Ishikawa (cell line): ENCODE data around the gene TRPC4AP.

ENCODE experiments used
- CEBPB ChIP-seq: IDR thresholded peaks from 2 replicates; pipeline ENCODE4 v1.6.1; 2012
- CREB1 ChIP-seq: IDR thresholded peaks from 2 replicates; pipeline ENCODE4 v1.6.1; 2012; ENCODE audit warnings: low read depth
- EGR1 ChIP-seq: IDR thresholded peaks from 2 replicates; pipeline ENCODE4 v1.6.1; 2012
- EP300 ChIP-seq: IDR thresholded peaks from 2 replicates; pipeline ENCODE4 v1.6.1; 2012; ENCODE audit warnings: borderline replicate concordance
- FOXM1 ChIP-seq: IDR thresholded peaks from 2 replicates; pipeline ENCODE4 v1.6.1; 2012; ENCODE audit warnings: low read depth, borderline replicate concordance
- NFIC ChIP-seq: IDR thresholded peaks from 2 replicates; pipeline ENCODE4 v1.6.1; 2012
- RAD21 ChIP-seq: IDR thresholded peaks from 2 replicates; pipeline ENCODE4 v1.6.1; 2012; ENCODE audit warnings: low read depth
- TAF1 ChIP-seq: IDR thresholded peaks from 2 replicates; pipeline ENCODE4 v1.6.1; 2012; ENCODE audit warnings: low read depth, mild to moderate bottlenecking
- TCF12 ChIP-seq: IDR thresholded peaks from 2 replicates; pipeline ENCODE4 v1.6.1; 2012; ENCODE audit warnings: low read depth
- TEAD4 ChIP-seq: IDR thresholded peaks from 2 replicates; pipeline ENCODE4 v1.6.1; 2012
- YY1 ChIP-seq: IDR thresholded peaks from 2 replicates; pipeline ENCODE4 v1.6.1; 2012; ENCODE audit warnings: low read depth
- ZBTB7A ChIP-seq: IDR thresholded peaks from 2 replicates; pipeline ENCODE4 v1.6.1; 2012; ENCODE audit warnings: low read depth
- TF ChIP-seq, protein P1 (sequence below): IDR thresholded peaks from 2 replicates; pipeline ENCODE4 v1.6.1; 2012; ENCODE audit warnings: low read depth, mild to moderate bottlenecking
- TF ChIP-seq, protein P2 (sequence below): IDR thresholded peaks from 2 replicates; pipeline ENCODE4 v1.6.1; 2012
- TF ChIP-seq, protein P3 (sequence below): IDR thresholded peaks from 2 replicates; pipeline ENCODE4 v1.6.1; 2012

The TRPC4AP gene

DNA sequence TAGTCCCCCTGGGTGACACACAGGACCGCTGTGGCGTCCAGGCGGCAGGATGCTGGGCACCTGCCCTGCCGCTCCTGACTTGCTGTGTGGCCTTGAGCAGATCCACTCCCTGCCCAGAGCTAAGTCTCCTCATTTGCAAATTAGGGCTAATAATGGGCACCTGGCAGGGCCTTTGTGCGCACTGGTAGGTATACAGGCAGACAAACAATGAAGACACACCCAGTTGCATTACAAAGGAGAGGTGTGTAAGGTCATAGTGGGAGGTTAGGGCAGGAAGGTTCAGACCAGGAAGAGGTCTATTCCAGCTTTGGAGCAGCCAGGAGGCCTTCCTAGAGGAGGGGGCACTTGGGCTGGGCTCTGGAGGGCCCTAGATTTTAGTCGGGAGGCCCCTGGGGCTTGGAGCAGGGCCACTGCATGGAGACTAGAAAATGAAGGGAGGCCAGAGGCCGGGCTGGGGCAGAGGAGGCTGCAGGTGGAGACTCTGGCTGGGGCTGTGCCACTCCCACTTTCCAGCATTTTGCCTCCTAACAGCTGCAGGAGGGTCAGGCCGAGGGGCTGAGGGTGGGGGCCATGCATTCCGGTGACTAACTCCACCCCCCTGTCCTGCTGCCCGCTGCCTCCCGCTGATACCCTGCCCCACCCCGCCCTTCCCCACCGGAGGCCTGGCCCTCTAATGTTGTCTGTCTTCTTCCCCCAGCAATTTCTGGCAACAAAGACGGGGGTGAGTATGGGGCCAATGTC lies 108.4 kb downstream of the TRPC4AP start:
- TF ChIP-seq, protein P1, sequence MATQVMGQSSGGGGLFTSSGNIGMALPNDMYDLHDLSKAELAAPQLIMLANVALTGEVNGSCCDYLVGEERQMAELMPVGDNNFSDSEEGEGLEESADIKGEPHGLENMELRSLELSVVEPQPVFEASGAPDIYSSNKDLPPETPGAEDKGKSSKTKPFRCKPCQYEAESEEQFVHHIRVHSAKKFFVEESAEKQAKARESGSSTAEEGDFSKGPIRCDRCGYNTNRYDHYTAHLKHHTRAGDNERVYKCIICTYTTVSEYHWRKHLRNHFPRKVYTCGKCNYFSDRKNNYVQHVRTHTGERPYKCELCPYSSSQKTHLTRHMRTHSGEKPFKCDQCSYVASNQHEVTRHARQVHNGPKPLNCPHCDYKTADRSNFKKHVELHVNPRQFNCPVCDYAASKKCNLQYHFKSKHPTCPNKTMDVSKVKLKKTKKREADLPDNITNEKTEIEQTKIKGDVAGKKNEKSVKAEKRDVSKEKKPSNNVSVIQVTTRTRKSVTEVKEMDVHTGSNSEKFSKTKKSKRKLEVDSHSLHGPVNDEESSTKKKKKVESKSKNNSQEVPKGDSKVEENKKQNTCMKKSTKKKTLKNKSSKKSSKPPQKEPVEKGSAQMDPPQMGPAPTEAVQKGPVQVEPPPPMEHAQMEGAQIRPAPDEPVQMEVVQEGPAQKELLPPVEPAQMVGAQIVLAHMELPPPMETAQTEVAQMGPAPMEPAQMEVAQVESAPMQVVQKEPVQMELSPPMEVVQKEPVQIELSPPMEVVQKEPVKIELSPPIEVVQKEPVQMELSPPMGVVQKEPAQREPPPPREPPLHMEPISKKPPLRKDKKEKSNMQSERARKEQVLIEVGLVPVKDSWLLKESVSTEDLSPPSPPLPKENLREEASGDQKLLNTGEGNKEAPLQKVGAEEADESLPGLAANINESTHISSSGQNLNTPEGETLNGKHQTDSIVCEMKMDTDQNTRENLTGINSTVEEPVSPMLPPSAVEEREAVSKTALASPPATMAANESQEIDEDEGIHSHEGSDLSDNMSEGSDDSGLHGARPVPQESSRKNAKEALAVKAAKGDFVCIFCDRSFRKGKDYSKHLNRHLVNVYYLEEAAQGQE = no peak
- TF ChIP-seq TAF1 (no peak), RAD21 (no peak)

DNA sequence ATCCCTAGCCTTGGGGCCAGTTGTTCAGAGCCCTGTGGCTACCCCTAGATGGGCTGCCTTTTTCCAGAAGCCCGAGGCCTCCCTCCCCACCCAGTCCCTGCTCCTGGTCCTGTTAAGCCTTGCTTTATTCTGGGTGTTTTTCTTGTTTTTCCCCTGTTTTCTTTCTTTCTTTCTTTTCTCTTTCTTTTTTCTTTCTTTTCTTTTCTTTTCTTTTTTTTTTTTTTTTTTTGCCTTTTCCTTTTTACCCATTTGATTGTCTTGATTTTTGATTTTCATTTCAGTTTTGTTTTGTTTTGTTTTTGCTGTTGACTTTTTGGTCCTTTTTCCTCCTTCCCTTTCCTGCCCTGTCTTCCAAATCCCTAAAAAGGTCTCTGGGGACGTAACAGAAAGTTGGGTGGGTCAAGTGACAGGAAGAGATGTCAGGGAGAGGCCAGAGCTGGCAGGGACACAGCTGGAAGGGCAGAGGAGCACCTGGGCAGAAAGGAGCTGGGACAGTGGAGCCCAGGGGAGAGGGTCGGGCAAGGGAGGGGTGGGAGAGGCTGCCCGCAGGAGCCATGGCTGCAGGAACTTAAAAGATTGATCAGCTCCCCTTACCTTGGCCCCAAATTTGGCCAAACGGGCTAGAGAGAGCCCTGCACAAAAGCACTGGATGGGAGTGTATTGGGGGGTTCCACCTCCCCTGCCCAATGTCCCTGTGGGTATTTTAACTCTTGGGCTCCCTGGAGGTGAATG lies 109.4 kb downstream of the TRPC4AP start:
- TF ChIP-seq, protein P2, sequence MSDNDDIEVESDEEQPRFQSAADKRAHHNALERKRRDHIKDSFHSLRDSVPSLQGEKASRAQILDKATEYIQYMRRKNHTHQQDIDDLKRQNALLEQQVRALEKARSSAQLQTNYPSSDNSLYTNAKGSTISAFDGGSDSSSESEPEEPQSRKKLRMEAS = no peak
- TF ChIP-seq RAD21 (no peak), TEAD4 (no peak), EP300 (no peak), ZBTB7A (no peak), TAF1 (no peak), TCF12 (no peak), CEBPB (no peak), FOXM1 (no peak), NFIC (no peak), CREB1 (no peak), EGR1 (no peak), YY1 (no peak)
- TF ChIP-seq, protein P3, sequence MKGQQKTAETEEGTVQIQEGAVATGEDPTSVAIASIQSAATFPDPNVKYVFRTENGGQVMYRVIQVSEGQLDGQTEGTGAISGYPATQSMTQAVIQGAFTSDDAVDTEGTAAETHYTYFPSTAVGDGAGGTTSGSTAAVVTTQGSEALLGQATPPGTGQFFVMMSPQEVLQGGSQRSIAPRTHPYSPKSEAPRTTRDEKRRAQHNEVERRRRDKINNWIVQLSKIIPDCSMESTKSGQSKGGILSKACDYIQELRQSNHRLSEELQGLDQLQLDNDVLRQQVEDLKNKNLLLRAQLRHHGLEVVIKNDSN = no peak
- TF ChIP-seq, protein P1 = no peak

DNA sequence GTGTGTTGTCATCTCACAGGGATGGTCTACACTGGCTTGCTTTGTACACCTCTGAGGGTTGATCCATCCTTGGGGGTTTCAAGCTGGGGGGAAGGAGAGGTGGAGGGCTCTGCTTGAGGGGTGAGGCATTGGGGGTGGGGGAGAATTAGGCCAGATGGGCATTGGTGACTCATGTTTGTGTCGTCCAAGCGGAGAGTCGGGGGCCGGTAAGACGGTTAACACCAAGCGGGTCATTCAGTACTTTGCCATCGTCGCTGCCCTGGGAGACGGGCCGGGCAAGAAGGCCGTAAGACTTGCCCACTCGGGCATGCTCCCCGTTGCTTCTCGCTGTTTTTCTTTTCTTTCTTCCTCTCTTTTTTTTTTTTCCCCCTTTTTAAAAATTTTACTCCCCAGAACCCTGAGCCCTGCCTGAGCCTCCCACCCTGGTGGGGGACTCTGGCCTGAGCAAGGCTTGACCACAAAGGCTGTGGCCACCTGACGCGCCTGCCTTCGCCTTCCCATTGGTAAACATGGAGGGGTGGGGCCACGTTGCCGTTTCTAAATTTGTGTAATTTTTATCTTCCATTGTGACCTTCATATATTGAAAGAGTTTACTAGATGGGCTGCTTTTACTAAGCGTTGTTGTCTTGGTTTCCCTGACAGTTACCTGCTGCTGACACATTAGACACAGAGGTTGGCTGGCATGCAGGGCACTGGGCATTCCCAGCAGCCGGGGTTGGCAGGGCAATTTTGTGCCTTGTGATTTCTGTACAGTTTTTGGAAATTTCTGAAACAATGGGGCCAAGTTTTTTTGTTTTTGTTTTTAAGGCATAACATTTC lies 110.1 kb downstream of the TRPC4AP start:
- TF ChIP-seq, protein P3 = no peak
- TF ChIP-seq YY1 (no peak), CREB1 (no peak), ZBTB7A (no peak), EGR1 (no peak), TCF12 (no peak), CEBPB (no peak), TEAD4 (no peak)

DNA sequence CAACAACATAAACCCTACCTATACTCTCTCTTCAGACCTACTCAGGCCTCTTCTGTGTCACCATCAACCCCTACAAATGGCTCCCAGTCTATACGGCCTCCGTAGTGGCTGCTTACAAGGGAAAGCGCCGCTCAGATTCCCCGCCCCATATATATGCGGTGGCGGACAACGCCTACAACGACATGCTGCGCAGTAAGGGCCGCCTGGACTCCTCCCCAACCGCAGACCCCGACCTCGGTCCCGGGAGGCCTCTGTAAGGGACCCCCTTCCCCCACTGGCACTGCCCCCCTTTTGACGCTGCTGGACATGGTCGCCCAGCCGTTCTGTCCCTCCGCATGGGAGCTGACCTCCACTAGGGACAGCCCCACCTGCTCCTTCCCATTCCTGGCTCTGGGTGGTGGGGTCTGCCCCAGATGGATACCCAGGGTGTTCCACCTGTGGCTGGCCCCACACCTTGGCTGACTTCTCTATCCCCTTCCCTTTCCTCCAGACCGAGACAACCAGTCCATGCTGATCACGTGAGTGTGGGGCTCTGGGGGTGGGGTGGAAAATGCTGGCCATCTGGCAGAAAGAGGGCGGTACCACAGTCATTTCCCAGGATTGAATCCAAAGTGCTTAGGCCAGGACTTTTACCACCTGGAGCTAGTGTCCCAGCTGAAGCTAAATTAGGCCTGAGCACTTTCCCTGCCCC lies 111.9 kb downstream of the TRPC4AP start:
- no peak for TF ChIP-seq YY1
- no peak for TF ChIP-seq NFIC
- TF ChIP-seq, protein P2 = no peak
- no peak for TF ChIP-seq ZBTB7A
- no peak for TF ChIP-seq CEBPB
- TF ChIP-seq, protein P3 = no peak
- no peak for TF ChIP-seq RAD21
- no peak for TF ChIP-seq CREB1
- no peak for TF ChIP-seq TCF12
- no peak for TF ChIP-seq TEAD4
- TF ChIP-seq TAF1 = no peak
- TF ChIP-seq, protein P1 = no peak
